Trophoblast cell (in vitro differentiated cells and primary cell): Measurements from ENCODE around the gene C6orf136. TPM values are rescaled to one million over a fixed set of nuclear protein-coding genes. Genes with fewer than 3 reads are reported as not detected.
A peak's percentile ranks its signal among the peaks of the same experiment; 100 is the strongest.
"Not testable (repeated sequence)": the region's sequence is repeated elsewhere in the genome, so short reads cannot be mapped to it uniquely, and the experiment has no call there.

Source experiments
- DNase-seq, 2 donors: peaks; one replicate each; pipeline ENCODE4 v3.0.0-alpha.2; 2016
- H2AFZ ChIP-seq: 2 replicates; pipeline ENCODE4 v1.6.1; 2013; ENCODE audit warnings: low read length, moderate library complexity, mild to moderate bottlenecking; ENCODE audit not compliant: insufficient read depth, poor library complexity
- H2AK5ac ChIP-seq: 2 replicates; pipeline ENCODE4 v1.6.1; 2013; ENCODE audit warnings: mild to moderate bottlenecking, low read length
- H2BK120ac ChIP-seq: 2 replicates; pipeline ENCODE4 v1.6.1; 2013; ENCODE audit warnings: low read length, mild to moderate bottlenecking, moderate library complexity; ENCODE audit not compliant: insufficient read depth, poor library complexity
- H2BK12ac ChIP-seq: 2 replicates; pipeline ENCODE4 v1.6.1; 2013; ENCODE audit warnings: mild to moderate bottlenecking, low read length, moderate library complexity
- H2BK5ac ChIP-seq: 2 replicates; pipeline ENCODE4 v1.6.1; 2013; ENCODE audit warnings: low read length, low read depth, moderate library complexity, mild to moderate bottlenecking; ENCODE audit not compliant: poor library complexity
- H3K14ac ChIP-seq: 2 replicates; pipeline ENCODE4 v1.6.1; 2013; ENCODE audit warnings: mild to moderate bottlenecking, low read length
- H3K18ac ChIP-seq: 2 replicates; pipeline ENCODE4 v1.6.1; 2013; ENCODE audit warnings: mild to moderate bottlenecking, low read length
- H3K23ac ChIP-seq: 2 replicates; pipeline ENCODE4 v1.6.1; 2013; ENCODE audit warnings: low read length
- H3K27ac ChIP-seq: 2 replicates; pipeline ENCODE4 v1.5.1; 2013; ENCODE audit warnings: low read depth, mild to moderate bottlenecking, inconsistent platforms, low read length, moderate library complexity
- H3K27me3 ChIP-seq: 2 replicates; pipeline ENCODE4 v1.6.1; 2013; ENCODE audit warnings: inconsistent platforms, mild to moderate bottlenecking, low read length, moderate library complexity; ENCODE audit not compliant: insufficient read depth
- H3K36me3 ChIP-seq, 2 experiments: 1 replicate in 1 of 2; 2 replicates in 1 of 2; pipeline ENCODE4 v1.6.1; 2013; ENCODE audit warnings: low read length in 2 of 2, mild to moderate bottlenecking in 2 of 2, moderate library complexity in 1 of 2; ENCODE audit not compliant: insufficient read depth in 2 of 2, control insufficient read depth in 1 of 2
- H3K4ac ChIP-seq: 2 replicates; pipeline ENCODE4 v1.6.1; 2013; ENCODE audit warnings: low read depth, mild to moderate bottlenecking, low read length, moderate library complexity
- H3K4me1 ChIP-seq, 2 experiments: 1 replicate in 1 of 2; 2 replicates in 1 of 2; pipeline ENCODE4 v1.6.1; 2013; ENCODE audit warnings: low read length in 2 of 2, mild to moderate bottlenecking in 2 of 2, moderate library complexity in 1 of 2; ENCODE audit not compliant: insufficient read depth in 2 of 2, control insufficient read depth in 1 of 2
- H3K4me2 ChIP-seq: 2 replicates; pipeline ENCODE4 v1.6.1; 2013; ENCODE audit warnings: inconsistent platforms, mild to moderate bottlenecking, low read length, moderate library complexity
- H3K4me3 ChIP-seq: 2 replicates; pipeline ENCODE4 v1.5.1; 2013; ENCODE audit warnings: mild to moderate bottlenecking, low read depth, low read length, inconsistent platforms
- H3K79me1 ChIP-seq: one replicate; pipeline ENCODE4 v1.6.1; 2013; ENCODE audit warnings: low read length
- H3K79me2 ChIP-seq: 2 replicates; pipeline ENCODE4 v1.6.1; 2013; ENCODE audit warnings: low read length, mild to moderate bottlenecking; ENCODE audit not compliant: control insufficient read depth, insufficient read depth, poor library complexity
- H3K9ac ChIP-seq: 2 replicates; pipeline ENCODE4 v1.6.1; 2013; ENCODE audit warnings: mild to moderate bottlenecking, low read length
- H3K9me3 ChIP-seq: 2 replicates; pipeline ENCODE4 v1.6.1; 2013; ENCODE audit warnings: low read depth, mild to moderate bottlenecking, control low read depth, inconsistent platforms, low read length; ENCODE audit not compliant: insufficient read depth
- H4K12ac ChIP-seq: 2 replicates; pipeline ENCODE4 v1.6.1; 2013; ENCODE audit warnings: low read depth, mild to moderate bottlenecking, low read length, moderate library complexity
- H4K8ac ChIP-seq: 2 replicates; pipeline ENCODE4 v1.6.1; 2013; ENCODE audit warnings: low read depth, mild to moderate bottlenecking, low read length, moderate library complexity
- H4K91ac ChIP-seq: one replicate; pipeline ENCODE4 v1.6.1; 2013; ENCODE audit warnings: low read depth, mild to moderate bottlenecking, low read length, moderate library complexity
- WGBS: extraction: QIAGEN DNeasy Blood & Tissue Kit; methylation state at CpG from one replicate; pipeline ENCODE4 v1.1.7; 2013; ENCODE audit warnings: missing lambda C conversion rate; ENCODE audit not compliant: insufficient read length, insufficient coverage; ENCODE audit errors: extremely low coverage; 5-methylcytosine and 5-hydroxymethylcytosine counted together
- polyA plus RNA-seq: library from polyadenylated mRNA; stranded (reverse); fragments of 200-250 nt; gene quantifications from 2 replicates; pipeline ENCODE4 v1.2.3, GENCODE V29; 2013

C6orf136 gene, protein sequence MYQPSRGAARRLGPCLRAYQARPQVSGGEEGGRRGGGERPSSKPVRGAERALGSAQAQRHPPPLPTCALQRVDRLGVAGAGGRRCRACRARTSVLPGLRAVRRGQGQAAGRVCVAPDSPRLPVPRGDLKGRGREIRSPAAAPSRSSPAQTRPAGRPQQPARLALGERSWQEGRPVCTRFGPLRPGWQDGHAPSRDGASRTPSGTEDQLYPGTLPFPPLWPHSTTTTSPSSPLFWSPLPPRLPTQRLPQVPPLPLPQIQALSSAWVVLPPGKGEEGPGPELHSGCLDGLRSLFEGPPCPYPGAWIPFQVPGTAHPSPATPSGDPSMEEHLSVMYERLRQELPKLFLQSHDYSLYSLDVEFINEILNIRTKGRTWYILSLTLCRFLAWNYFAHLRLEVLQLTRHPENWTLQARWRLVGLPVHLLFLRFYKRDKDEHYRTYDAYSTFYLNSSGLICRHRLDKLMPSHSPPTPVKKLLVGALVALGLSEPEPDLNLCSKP
- 17.3 and 18.1 TPM in 2 replicates for polyA plus RNA-seq

GRCh38 chr6:30646450-30647241 lies at the start of gene C6orf136:
Gene C6orf136 (plus strand): TSS chr6:30647133. CDS start chr6:30647232, 99 bp downstream.
- Histone ChIP-seq H3K4me3 (peak within 1 kb of the TSS; percentile 99), H4K8ac (peak within 1 kb of the TSS; percentile 88), H2BK12ac (no peak within 1 kb of the TSS), H3K36me3 (peaks cover 26 to 40% of the 10 kb centered on the region in 2 experiments), H3K18ac (peak within 1 kb of the TSS; percentile 53), H2AFZ (peak within 1 kb of the TSS; percentile 94), H3K4ac (peak within 1 kb of the TSS; percentile 69), H4K12ac (peak within 1 kb of the TSS; percentile 60), H3K27me3 (no peaks in the 10 kb centered on the region), H3K4me1 (peaks cover 0 to 7% of the 10 kb centered on the region in 2 experiments), H3K27ac (peak within 1 kb of the TSS; percentile 86), H3K14ac (peak within 1 kb of the TSS; percentile 80), H3K79me2 (peaks cover 3% of the 10 kb centered on the region), H3K4me2 (peak within 1 kb of the TSS; percentile 97), H3K23ac (no peak within 1 kb of the TSS), H2AK5ac (no peak within 1 kb of the TSS), H3K9ac (peak within 1 kb of the TSS; percentile 92), H3K9me3 (peaks cover 1% of the 10 kb centered on the region), H4K91ac (peak within 1 kb of the TSS; percentile 82), H2BK5ac (peak within 1 kb of the TSS; percentile 81), H3K79me1 (peaks cover 6% of the 10 kb centered on the region), H2BK120ac (peak within 1 kb of the TSS; percentile 87)
- peak; percentile 93 to 95 for DNase-seq
- no CpG with 5 or more reads among the region's 37 CpGs for WGBS

DNA sequence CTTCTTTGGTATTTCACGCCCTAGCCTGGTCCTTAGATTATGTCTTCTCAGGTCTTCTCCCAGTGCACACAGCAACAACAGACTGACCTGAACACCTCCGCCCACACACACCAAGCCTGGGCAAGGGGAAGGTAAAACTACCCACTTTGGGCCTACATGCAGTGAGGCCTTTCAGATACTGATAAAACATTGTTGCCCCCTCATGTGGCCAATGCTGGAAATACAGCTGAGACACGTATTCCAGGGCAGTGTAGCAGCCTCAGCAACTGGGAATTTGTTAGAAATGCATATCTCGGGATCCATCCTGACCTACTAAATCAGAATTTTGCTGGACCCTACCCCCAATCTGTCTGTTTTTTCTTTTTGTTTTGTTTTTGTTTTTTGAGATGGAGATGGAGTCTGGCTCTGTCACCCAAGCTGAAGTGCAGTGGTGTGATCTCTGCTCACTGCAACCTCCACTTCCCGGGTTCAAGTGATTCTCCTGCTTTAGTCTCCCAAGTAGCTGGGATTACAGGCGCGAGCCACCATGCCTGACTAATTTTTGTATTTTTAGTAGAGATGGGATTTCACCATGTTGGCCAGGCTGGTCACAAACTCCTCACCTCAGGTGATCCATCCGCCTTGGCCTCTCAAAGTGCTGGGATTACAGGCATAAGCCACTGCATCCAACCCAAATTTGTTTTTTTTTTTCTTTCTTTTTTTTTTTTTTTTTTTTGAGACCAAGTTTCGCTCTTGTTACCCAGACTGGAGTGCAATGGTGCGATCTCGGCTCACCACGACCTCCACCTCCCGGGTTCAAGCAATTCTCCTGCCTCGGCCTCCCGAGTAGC lies 49.4 kb upstream of the C6orf136 start:
- H3K4me1 ChIP-seq, H4K91ac ChIP-seq, H3K14ac ChIP-seq, H3K79me2 ChIP-seq, H4K8ac ChIP-seq, H2AFZ ChIP-seq, H3K18ac ChIP-seq, H3K4ac ChIP-seq, H3K9me3 ChIP-seq, H3K9ac ChIP-seq, H3K79me1 ChIP-seq, H3K23ac ChIP-seq, H3K27me3 ChIP-seq, H2BK5ac ChIP-seq, H3K4me3 ChIP-seq, H3K27ac ChIP-seq, H3K4me2 ChIP-seq, H4K12ac ChIP-seq, H2AK5ac ChIP-seq, H2BK12ac ChIP-seq, H2BK120ac ChIP-seq: not testable (repeated sequence)
- H3K36me3 ChIP-seq = peaks cover 30 to 36% of the 10 kb centered on the region in 2 experiments
- WGBS = no CpG with 5 or more reads among the region's 15 CpGs
- DNase-seq = peak; percentile 87 to 95

DNA sequence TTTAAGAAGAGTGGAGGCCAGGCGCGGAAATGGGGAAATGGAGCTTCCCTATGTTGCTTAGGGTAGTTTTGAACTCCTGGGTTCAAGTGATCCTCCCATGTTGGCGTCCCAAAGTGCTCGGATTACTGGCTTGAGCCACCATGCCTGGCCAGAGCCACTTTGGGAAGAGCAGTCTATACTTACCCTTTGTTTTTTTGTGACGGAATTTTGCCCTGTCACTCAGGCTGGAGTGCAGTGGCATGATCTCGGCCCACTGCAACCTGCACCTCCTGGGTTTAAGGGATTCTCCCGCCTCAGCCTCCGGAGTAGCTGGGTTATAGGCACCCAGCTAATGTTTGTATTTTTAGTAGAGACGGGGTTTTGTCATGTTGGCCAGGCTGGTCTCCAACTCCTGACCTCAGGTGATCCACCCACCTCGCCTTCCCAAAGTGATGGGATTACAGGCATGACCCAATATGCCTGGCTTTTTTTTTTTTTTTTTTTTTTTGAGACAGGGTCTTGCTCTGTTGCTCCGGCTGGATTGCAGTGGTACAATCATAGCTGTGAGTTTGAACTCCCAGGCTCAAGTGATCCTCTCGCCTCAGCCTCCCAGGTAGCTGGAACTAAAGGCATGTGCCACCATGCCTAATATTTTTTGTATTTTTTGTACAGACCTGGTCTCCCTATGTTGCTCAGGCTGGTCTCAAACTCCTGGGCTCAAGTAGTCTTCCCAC lies 47.9 kb upstream of the C6orf136 start:
- Histone ChIP-seq H2BK120ac (no peak overlapping the region), H3K4ac (no peak overlapping the region)

More for the DNA sequence above, 47.9 kb upstream of the C6orf136 start:
- H3K18ac ChIP-seq = no peak overlapping the region
- no peak overlapping the region for H3K27ac ChIP-seq
- H4K8ac ChIP-seq = no peak overlapping the region
- H2BK5ac ChIP-seq = no peak overlapping the region
- H3K4me2 ChIP-seq = no peak overlapping the region
- H4K91ac ChIP-seq = no peak overlapping the region
- no peak overlapping the region for H3K4me3 ChIP-seq
- no peak overlapping the region for H4K12ac ChIP-seq
- no peaks in the 10 kb centered on the region for H3K4me1 ChIP-seq
- WGBS = no CpG with 5 or more reads among the region's 12 CpGs
- no peaks in the 10 kb centered on the region for H3K79me1 ChIP-seq
- H2AFZ ChIP-seq = no peak overlapping the region
- no peak overlapping the region for H3K9ac ChIP-seq
- H3K9me3 ChIP-seq = no peaks in the 10 kb centered on the region
- no peak overlapping the region for H2AK5ac ChIP-seq
- DNase-seq = no peak
- H2BK12ac ChIP-seq = no peak overlapping the region
- H3K79me2 ChIP-seq = no peaks in the 10 kb centered on the region
- H3K14ac ChIP-seq = no peak overlapping the region
- H3K27me3 ChIP-seq = no peaks in the 10 kb centered on the region
- H3K23ac ChIP-seq = no peak overlapping the region
- peaks cover 42 to 47% of the 10 kb centered on the region in 2 experiments for H3K36me3 ChIP-seq
